HEK293 (cell line): ENCODE results near the gene FRMD4A.

Experiments used
- CTCF ChIA-PET: fragments of 350-600 bp; formaldehyde crosslinking; extraction: SDS; loops from one replicate; lab custom pipeline; 2021; ENCODE audit warnings: antibody characterized with exemption; lab: Yijun Ruan, JAX
- POLR2A ChIA-PET: fragments of 300-600 bp; formaldehyde crosslinking; extraction: SDS; loops from one replicate; lab custom pipeline; 2020; ENCODE audit warnings: antibody characterized with exemption, inconsistent platforms; lab: Yijun Ruan, JAX
- H3K27ac ChIP-seq: fragments of 200-500 bp; sonication (Bioruptor generic); 2 replicates; pipeline ENCODE4 v1.5.1; 2014; ENCODE audit warnings: low read depth, low read length, control low read depth, inconsistent platforms; ENCODE audit errors: extremely low read depth
- H3K36me3 ChIP-seq, 2 experiments: fragments of 200-500 bp in 1 of 2; sonication (Bioruptor generic) in 1 of 2; 1 replicate in 1 of 2; 2 replicates in 1 of 2; pipeline ENCODE4 v1.5.1; 2014 to 2017; ENCODE audit warnings: inconsistent platforms in 2 of 2, low read length in 2 of 2; ENCODE audit not compliant: control insufficient read depth in 2 of 2, insufficient read depth in 1 of 2
- H3K4me1 ChIP-seq: fragments of 200-500 bp; sonication (Bioruptor generic); 2 replicates; pipeline ENCODE4 v1.5.1; 2014; ENCODE audit warnings: mild to moderate bottlenecking, low read length, inconsistent platforms; ENCODE audit not compliant: control insufficient read depth, insufficient read depth
- H3K4me3 ChIP-seq: 2 replicates; pipeline ENCODE4 v1.5.1; 2011; ENCODE audit warnings: low read depth, mild to moderate bottlenecking, control low read depth, low read length, moderate library complexity
- H3K9me3 ChIP-seq: fragments of 200-500 bp; sonication (Bioruptor generic); 2 replicates; pipeline ENCODE4 v1.5.1; 2014; ENCODE audit warnings: low read depth, low read length, inconsistent platforms; ENCODE audit not compliant: control insufficient read depth, insufficient read depth
- EGR2 ChIP-seq: fragments of 450-650 bp; formaldehyde crosslinking; IDR thresholded peaks from 2 replicates; pipeline ENCODE4 v1.5.1; 2016; ENCODE audit warnings: low read depth, missing biosample characterization, missing genetic modification characterization
- SP3 ChIP-seq: fragments of 450-650 bp; formaldehyde crosslinking; IDR thresholded peaks from 2 replicates; pipeline ENCODE4 v1.5.1; 2016; ENCODE audit warnings: missing biosample characterization, missing genetic modification characterization
- WT1 ChIP-seq: fragments of 450-650 bp; formaldehyde crosslinking; IDR thresholded peaks from 2 replicates; pipeline ENCODE4 v1.5.1; 2016; ENCODE audit warnings: missing biosample characterization, missing genetic modification characterization
- ZIC2 ChIP-seq: fragments of 450-650 bp; formaldehyde crosslinking; IDR thresholded peaks from 2 replicates; pipeline ENCODE4 v1.5.1; 2016; ENCODE audit warnings: missing biosample characterization, missing genetic modification characterization
- ZNF138 ChIP-seq: fragments of 450-650 bp; formaldehyde crosslinking; IDR thresholded peaks from 2 replicates; pipeline ENCODE4 v1.5.1; 2016; ENCODE audit warnings: missing biosample characterization, missing genetic modification characterization, borderline replicate concordance
- ZNF24 ChIP-seq: fragments of 450-650 bp; formaldehyde crosslinking; IDR thresholded peaks from 2 replicates; pipeline ENCODE4 v1.5.1; 2016; ENCODE audit warnings: missing biosample characterization, missing genetic modification characterization
- ZNF362 ChIP-seq: fragments of 450-650 bp; formaldehyde crosslinking; IDR thresholded peaks from 2 replicates; pipeline ENCODE4 v1.5.1; 2016; ENCODE audit warnings: missing biosample characterization, missing genetic modification characterization
- ZNF513 ChIP-seq: fragments of 450-650 bp; IDR thresholded peaks from 2 replicates; pipeline ENCODE4 v1.5.1; 2018; ENCODE audit warnings: missing biosample characterization, missing genetic modification characterization
- ZNF514 ChIP-seq: fragments of 450-650 bp; formaldehyde crosslinking; IDR thresholded peaks from 2 replicates; pipeline ENCODE4 v1.5.1; 2016; ENCODE audit warnings: missing biosample characterization, missing genetic modification characterization
- ZNF580 ChIP-seq: fragments of 450-650 bp; formaldehyde crosslinking; IDR thresholded peaks from 2 replicates; pipeline ENCODE4 v1.5.1; 2016; ENCODE audit warnings: missing biosample characterization, missing genetic modification characterization
- ZNF629 ChIP-seq: fragments of 450-650 bp; formaldehyde crosslinking; IDR thresholded peaks from 2 replicates; pipeline ENCODE4 v1.5.1; 2017; ENCODE audit warnings: missing biosample characterization, missing genetic modification characterization
- ZNF670 ChIP-seq: fragments of 450-650 bp; formaldehyde crosslinking; IDR thresholded peaks from 2 replicates; pipeline ENCODE4 v1.5.1; 2016; ENCODE audit warnings: missing biosample characterization, missing genetic modification characterization, low read depth
- ZNF704 ChIP-seq: fragments of 450-650 bp; formaldehyde crosslinking; IDR thresholded peaks from 2 replicates; pipeline ENCODE4 v1.5.1; 2016; ENCODE audit warnings: missing biosample characterization, missing genetic modification characterization
- ZNF791 ChIP-seq: fragments of 450-650 bp; formaldehyde crosslinking; IDR thresholded peaks from 2 replicates; pipeline ENCODE4 v1.5.1; 2016; ENCODE audit warnings: missing biosample characterization, missing genetic modification characterization
- ZSCAN16 ChIP-seq: fragments of 450-650 bp; formaldehyde crosslinking; IDR thresholded peaks from 2 replicates; pipeline ENCODE4 v1.5.1; 2016; ENCODE audit warnings: missing biosample characterization, missing genetic modification characterization
- TF ChIP-seq, protein P1 (sequence below): fragments of 450-650 bp; formaldehyde crosslinking; IDR thresholded peaks from 2 replicates; pipeline ENCODE4 v1.5.1; 2016; ENCODE audit warnings: missing biosample characterization, missing genetic modification characterization, borderline replicate concordance

The FRMD4A gene

GRCh38 chr10:14158575-14158974 is 172.1 kb downstream of the FRMD4A start:
- ChIA-PET POLR2A (no interaction called here), CTCF (interaction anchor here (0.5 kb wide), 1 partner anchor 165 kb away, joined by 3 read pairs; no protein-coding TSS in a partner anchor)
- Histone ChIP-seq H3K36me3 (no peaks in the 10 kb centered on the region), H3K4me3 (no peak overlapping the region), H3K27ac (no peak overlapping the region), H3K9me3 (no peaks in the 10 kb centered on the region), H3K4me1 (no peaks in the 10 kb centered on the region)
- TF ChIP-seq EGR2 (tag by site-specific recombination) (peak; percentile 61; the same call in 1 of the 2 replicates), ZNF513 (tag by site-specific recombination) (peak; percentile 95), SP3 (no peak), ZNF580 (tag by site-specific recombination) (no peak), ZSCAN16 (tag by site-specific recombination) (no peak), ZNF670 (tag by site-specific recombination) (no peak), ZIC2 (tag by site-specific recombination) (no peak), ZNF514 (tag by site-specific recombination) (no peak), WT1 (tag by site-specific recombination) (no peak), ZNF24 (tag by site-specific recombination) (no peak), ZNF791 (tag by site-specific recombination) (no peak), ZNF362 (tag by site-specific recombination) (no peak), ZNF704 (tag by site-specific recombination) (no peak), ZNF629 (tag by site-specific recombination) (no peak), ZNF138 (tag by site-specific recombination) (no peak)
- TF ChIP-seq, protein P1, sequence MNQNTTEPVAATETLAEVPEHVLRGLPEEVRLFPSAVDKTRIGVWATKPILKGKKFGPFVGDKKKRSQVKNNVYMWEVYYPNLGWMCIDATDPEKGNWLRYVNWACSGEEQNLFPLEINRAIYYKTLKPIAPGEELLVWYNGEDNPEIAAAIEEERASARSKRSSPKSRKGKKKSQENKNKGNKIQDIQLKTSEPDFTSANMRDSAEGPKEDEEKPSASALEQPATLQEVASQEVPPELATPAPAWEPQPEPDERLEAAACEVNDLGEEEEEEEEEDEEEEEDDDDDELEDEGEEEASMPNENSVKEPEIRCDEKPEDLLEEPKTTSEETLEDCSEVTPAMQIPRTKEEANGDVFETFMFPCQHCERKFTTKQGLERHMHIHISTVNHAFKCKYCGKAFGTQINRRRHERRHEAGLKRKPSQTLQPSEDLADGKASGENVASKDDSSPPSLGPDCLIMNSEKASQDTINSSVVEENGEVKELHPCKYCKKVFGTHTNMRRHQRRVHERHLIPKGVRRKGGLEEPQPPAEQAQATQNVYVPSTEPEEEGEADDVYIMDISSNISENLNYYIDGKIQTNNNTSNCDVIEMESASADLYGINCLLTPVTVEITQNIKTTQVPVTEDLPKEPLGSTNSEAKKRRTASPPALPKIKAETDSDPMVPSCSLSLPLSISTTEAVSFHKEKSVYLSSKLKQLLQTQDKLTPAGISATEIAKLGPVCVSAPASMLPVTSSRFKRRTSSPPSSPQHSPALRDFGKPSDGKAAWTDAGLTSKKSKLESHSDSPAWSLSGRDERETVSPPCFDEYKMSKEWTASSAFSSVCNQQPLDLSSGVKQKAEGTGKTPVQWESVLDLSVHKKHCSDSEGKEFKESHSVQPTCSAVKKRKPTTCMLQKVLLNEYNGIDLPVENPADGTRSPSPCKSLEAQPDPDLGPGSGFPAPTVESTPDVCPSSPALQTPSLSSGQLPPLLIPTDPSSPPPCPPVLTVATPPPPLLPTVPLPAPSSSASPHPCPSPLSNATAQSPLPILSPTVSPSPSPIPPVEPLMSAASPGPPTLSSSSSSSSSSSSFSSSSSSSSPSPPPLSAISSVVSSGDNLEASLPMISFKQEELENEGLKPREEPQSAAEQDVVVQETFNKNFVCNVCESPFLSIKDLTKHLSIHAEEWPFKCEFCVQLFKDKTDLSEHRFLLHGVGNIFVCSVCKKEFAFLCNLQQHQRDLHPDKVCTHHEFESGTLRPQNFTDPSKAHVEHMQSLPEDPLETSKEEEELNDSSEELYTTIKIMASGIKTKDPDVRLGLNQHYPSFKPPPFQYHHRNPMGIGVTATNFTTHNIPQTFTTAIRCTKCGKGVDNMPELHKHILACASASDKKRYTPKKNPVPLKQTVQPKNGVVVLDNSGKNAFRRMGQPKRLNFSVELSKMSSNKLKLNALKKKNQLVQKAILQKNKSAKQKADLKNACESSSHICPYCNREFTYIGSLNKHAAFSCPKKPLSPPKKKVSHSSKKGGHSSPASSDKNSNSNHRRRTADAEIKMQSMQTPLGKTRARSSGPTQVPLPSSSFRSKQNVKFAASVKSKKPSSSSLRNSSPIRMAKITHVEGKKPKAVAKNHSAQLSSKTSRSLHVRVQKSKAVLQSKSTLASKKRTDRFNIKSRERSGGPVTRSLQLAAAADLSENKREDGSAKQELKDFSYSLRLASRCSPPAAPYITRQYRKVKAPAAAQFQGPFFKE (tag by site-specific recombination), result no peak
